HL-60 (cell line): ENCODE measurements around the gene AHDC1.

Experiments used
- DNase-seq, 2 experiments: peaks; one replicate each; pipeline ENCODE4 v3.0.0-alpha.2; 2010 to 2020; ENCODE audit warnings: low read depth in 1 of 2, low spot score in 1 of 2
- H3K27ac ChIP-seq: fragments of 250-450 bp; sonication (Bioruptor Pico); replicated peaks from 2 replicates; pipeline ENCODE4 v1.5.1; 2020; ENCODE audit warnings: mild to moderate bottlenecking, moderate library complexity
- H3K27me3 ChIP-seq: fragments of 250-450 bp; sonication (Bioruptor Pico); 2 replicates; pipeline ENCODE4 v1.5.1; 2021; ENCODE audit warnings: mild to moderate bottlenecking, moderate library complexity; ENCODE audit not compliant: insufficient read depth, poor library complexity, severe bottlenecking
- H3K4me3 ChIP-seq: replicated peaks from 2 replicates; pipeline ENCODE4 v1.5.1; 2011; ENCODE audit warnings: mild to moderate bottlenecking, control low read depth, low read length; ENCODE audit not compliant: insufficient read depth
- GABPA ChIP-seq: IDR thresholded peaks from 2 replicates; pipeline ENCODE4 v1.6.1; 2012; ENCODE audit warnings: low read depth
- POLR2AphosphoS5 ChIP-seq: IDR thresholded peaks from 2 replicates; pipeline ENCODE4 v1.6.1; 2012; ENCODE audit warnings: low read depth
- SPI1 ChIP-seq: IDR thresholded peaks from 2 replicates; pipeline ENCODE4 v1.6.1; 2012; ENCODE audit warnings: low read depth, mild to moderate bottlenecking, borderline replicate concordance
- TF ChIP-seq, protein P1 (sequence below): IDR thresholded peaks from one replicate; pipeline ENCODE4 v1.5.1; 2011; ENCODE audit warnings: low read length, control low read depth, inconsistent platforms; ENCODE audit not compliant: insufficient read depth
- TF ChIP-seq, protein P2 (sequence below): IDR thresholded peaks from 2 replicates; pipeline ENCODE4 v1.6.1; 2012; ENCODE audit warnings: low read depth; ENCODE audit not compliant: insufficient replicate concordance

AHDC1 gene

DNA sequence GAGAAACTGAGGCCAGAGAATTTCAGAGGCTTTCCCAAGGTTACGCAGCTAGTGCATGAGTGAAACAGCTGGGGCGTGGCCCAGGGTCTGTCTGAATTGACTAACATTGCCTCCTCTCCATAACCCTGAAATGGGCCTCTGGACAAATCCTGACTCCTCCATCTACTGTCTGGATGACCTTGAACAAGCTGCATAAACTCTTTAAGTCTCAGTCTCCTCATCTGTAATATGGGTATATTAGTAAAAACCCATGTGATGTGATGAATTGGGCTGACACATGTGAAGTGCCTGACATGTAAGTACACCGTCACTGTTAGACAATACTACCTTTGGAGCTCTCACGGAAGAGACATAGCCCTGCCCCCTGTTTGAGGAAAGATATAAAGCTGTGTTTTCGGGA lies 43.4 kb upstream of the AHDC1 start:
- TF ChIP-seq SPI1 (no peak), POLR2AphosphoS5 (no peak)
- DNase-seq, result no peak
- H3K27me3 ChIP-seq, result no peaks in the 10 kb centered on the region
- H3K4me3 ChIP-seq, result no peak overlapping the region
- H3K27ac ChIP-seq, result no peak overlapping the region

DNA sequence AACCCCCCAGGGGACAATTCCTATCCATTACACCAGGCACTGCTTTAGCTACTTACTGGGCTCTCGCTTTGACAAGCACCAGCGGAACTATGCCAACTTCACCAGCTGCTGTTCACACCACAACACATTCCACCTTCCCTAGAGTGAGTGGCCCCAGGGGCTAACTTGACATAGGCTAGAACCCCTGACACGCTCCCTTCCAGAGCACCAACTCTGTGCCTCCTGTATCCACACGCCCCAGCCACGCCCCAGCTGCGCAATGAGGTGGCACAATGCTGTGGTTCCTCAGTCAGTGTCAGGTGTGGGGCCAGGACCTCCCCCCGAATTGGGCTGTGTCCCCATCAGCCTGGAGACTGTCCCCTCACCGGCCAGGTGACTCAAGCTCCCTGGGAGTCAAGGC lies 42.7 kb upstream of the AHDC1 start:
- Histone ChIP-seq H3K27ac (no peak overlapping the region), H3K27me3 (no peaks in the 10 kb centered on the region), H3K4me3 (no peak overlapping the region)
- DNase-seq, result peak in 1 of 2 experiments; percentile 65
- no peak for TF ChIP-seq POLR2AphosphoS5
- TF ChIP-seq GABPA, result no peak
- TF ChIP-seq, protein P1, sequence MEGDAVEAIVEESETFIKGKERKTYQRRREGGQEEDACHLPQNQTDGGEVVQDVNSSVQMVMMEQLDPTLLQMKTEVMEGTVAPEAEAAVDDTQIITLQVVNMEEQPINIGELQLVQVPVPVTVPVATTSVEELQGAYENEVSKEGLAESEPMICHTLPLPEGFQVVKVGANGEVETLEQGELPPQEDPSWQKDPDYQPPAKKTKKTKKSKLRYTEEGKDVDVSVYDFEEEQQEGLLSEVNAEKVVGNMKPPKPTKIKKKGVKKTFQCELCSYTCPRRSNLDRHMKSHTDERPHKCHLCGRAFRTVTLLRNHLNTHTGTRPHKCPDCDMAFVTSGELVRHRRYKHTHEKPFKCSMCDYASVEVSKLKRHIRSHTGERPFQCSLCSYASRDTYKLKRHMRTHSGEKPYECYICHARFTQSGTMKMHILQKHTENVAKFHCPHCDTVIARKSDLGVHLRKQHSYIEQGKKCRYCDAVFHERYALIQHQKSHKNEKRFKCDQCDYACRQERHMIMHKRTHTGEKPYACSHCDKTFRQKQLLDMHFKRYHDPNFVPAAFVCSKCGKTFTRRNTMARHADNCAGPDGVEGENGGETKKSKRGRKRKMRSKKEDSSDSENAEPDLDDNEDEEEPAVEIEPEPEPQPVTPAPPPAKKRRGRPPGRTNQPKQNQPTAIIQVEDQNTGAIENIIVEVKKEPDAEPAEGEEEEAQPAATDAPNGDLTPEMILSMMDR, result no peak
- TF ChIP-seq SPI1, result no peak
- TF ChIP-seq, protein P2, sequence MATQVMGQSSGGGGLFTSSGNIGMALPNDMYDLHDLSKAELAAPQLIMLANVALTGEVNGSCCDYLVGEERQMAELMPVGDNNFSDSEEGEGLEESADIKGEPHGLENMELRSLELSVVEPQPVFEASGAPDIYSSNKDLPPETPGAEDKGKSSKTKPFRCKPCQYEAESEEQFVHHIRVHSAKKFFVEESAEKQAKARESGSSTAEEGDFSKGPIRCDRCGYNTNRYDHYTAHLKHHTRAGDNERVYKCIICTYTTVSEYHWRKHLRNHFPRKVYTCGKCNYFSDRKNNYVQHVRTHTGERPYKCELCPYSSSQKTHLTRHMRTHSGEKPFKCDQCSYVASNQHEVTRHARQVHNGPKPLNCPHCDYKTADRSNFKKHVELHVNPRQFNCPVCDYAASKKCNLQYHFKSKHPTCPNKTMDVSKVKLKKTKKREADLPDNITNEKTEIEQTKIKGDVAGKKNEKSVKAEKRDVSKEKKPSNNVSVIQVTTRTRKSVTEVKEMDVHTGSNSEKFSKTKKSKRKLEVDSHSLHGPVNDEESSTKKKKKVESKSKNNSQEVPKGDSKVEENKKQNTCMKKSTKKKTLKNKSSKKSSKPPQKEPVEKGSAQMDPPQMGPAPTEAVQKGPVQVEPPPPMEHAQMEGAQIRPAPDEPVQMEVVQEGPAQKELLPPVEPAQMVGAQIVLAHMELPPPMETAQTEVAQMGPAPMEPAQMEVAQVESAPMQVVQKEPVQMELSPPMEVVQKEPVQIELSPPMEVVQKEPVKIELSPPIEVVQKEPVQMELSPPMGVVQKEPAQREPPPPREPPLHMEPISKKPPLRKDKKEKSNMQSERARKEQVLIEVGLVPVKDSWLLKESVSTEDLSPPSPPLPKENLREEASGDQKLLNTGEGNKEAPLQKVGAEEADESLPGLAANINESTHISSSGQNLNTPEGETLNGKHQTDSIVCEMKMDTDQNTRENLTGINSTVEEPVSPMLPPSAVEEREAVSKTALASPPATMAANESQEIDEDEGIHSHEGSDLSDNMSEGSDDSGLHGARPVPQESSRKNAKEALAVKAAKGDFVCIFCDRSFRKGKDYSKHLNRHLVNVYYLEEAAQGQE, result no peak

DNA sequence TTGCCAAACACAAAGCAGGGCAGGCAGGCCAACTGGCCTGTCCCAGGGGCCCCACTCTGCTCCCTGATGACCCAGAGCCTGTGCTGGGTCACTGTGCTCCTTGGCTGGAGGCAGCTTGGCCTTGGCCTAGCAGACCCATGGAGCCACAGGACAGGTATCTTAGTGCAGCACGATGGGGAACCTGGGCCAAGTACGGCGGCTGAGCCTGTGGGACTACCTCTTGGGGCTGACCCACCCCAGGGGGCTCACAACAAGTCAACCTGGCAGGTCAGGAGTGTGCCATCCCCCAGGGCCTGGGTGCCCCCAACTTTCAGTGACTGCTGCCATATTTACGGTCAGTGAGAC lies 41.1 kb upstream of the AHDC1 start:
- TF ChIP-seq, protein P1, result no peak
- TF ChIP-seq GABPA (no peak), SPI1 (no peak), POLR2AphosphoS5 (no peak)
- TF ChIP-seq, protein P2, result no peak
- Histone ChIP-seq H3K4me3 (no peak overlapping the region), H3K27ac (no peak overlapping the region), H3K27me3 (no peaks in the 10 kb centered on the region)
- DNase-seq, result no peak

DNA sequence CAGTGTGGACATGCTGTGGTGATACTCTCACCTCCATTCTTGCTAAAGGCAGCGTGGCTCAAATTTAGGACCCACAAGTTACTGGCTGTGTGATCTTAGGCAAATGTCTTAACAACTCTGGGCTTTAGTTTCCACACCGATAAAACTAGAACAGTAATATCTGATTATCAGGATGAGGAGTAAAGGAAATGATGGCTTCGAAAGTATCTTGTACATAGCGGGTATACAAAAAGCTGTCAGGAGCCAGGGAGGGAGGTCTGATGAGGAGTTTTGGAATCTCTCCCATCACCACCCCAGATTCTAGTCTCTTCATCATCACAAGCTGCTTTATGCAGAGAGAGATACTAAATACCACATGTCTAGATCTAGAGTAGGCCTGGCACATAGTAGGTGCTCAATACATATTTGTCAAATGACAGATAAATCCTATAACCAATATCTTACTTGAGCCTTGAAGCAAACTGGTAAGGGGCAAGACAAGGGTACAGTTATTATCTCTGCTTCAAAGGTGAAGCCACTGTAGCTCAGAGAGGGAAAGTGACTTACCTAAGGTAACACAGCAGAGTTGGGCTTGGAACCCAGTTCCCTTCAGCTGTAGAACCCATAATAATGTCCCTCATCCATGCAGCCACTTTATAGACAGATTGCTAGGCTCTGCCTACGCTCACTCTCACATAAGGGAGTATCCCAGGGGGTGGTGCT lies 40.6 kb upstream of the AHDC1 start:
- no peak for TF ChIP-seq POLR2AphosphoS5
- TF ChIP-seq, protein P1, result no peak
- no peak for TF ChIP-seq SPI1
- no peak for TF ChIP-seq GABPA
- TF ChIP-seq, protein P2, result no peak
- Histone ChIP-seq H3K27ac (no peak overlapping the region), H3K27me3 (no peaks in the 10 kb centered on the region), H3K4me3 (no peak overlapping the region)
- DNase-seq, result no peak
